K562 (cell line): ENCODE measurements around the gene FBXO11. TPM values are rescaled to one million over a fixed set of nuclear protein-coding genes. Genes with fewer than 3 reads are reported as not detected.
A peak's percentile ranks its signal among the peaks of the same experiment; 100 is the strongest.
"Not testable (repeated sequence)": the region's sequence is repeated elsewhere in the genome, so short reads cannot be mapped to it uniquely, and the experiment has no call there.

Experiments
- ATAC-seq: fragments of 200-7000 bp; cut with Tn5 transposase; 3 replicates; pipeline ENCODE4 v1.9.1; 2020; ENCODE audit warnings: moderate library complexity
- BruUV-seq: library from RNA; stranded (reverse); fragments of 400-500 nt; replicated peaks from 2 replicates; lab custom pipeline; 2021; lab: Mats Ljungman, UMichigan
- CTCF ChIA-PET: fragments of 300-600 bp; formaldehyde crosslinking; extraction: SDS; loops from one replicate; lab custom pipeline; 2021; ENCODE audit warnings: low intra/inter-chr PET ratio; lab: Yijun Ruan, JAX
- POLR2A ChIA-PET: fragments of 300-600, 350-650 bp; sonication (Branson Sonifier 250); formaldehyde crosslinking; extraction: SDS; loops from one replicate; lab custom pipeline; 2021; ENCODE audit warnings: antibody characterized with exemption, inconsistent platforms; lab: Yijun Ruan, JAX
- DNase-seq, 4 experiments: peaks; one replicate each; pipeline versions ENCODE4 v3.0.0 to v3.0.0-alpha.2; 2011 to 2018; ENCODE audit warnings: low spot score in 3 of 4, mixed read lengths in 3 of 4; ENCODE audit errors: extremely low read depth in 1 of 4
- FAIRE-seq: peaks from 2 replicates; lab custom pipeline; 2011; peaks lifted over from hg19 to GRCh38; lab: Jason Lieb, UNC
- H2AFZ ChIP-seq: 2 replicates; pipeline ENCODE4 v1.6.0; 2011; ENCODE audit warnings: low read depth, low read length, control low read depth, inconsistent platforms
- H3K27ac ChIP-seq: fragments of 200-600 bp; 3 replicates; pipeline ENCODE4 v1.8.0; 2011; ENCODE audit warnings: low read depth, mild to moderate bottlenecking, control low read depth, inconsistent platforms, low read length, moderate library complexity, mixed read lengths; ENCODE audit errors: extremely low read depth
- H3K27me3 ChIP-seq, 2 experiments: fragments of 300-600 bp in 1 of 2; 2 replicates in 1 of 2; 3 replicates in 1 of 2; pipeline versions ENCODE4 v1.6.0 to v1.8.0; 2011; ENCODE audit warnings: inconsistent platforms in 2 of 2, low read length in 2 of 2, mild to moderate bottlenecking in 1 of 2, mixed read lengths in 1 of 2, moderate library complexity in 1 of 2; ENCODE audit not compliant: control insufficient read depth in 2 of 2, insufficient read depth in 2 of 2
- H3K36me3 ChIP-seq: fragments of 300-600 bp; 3 replicates; pipeline ENCODE4 v1.8.0; 2011; ENCODE audit warnings: mild to moderate bottlenecking, low read length, inconsistent platforms; ENCODE audit not compliant: control insufficient read depth, insufficient read depth
- H3K4me1 ChIP-seq, 2 experiments: fragments of 200-600 bp in 1 of 2; replicated peaks in 1 of 2; 2 replicates in 1 of 2; 3 replicates in 1 of 2; pipeline versions ENCODE4 v1.5.1 to v1.8.0; 2011; ENCODE audit warnings: inconsistent platforms in 2 of 2, low read length in 2 of 2, mild to moderate bottlenecking in 1 of 2, mixed read lengths in 1 of 2, moderate library complexity in 1 of 2; ENCODE audit not compliant: control insufficient read depth in 2 of 2, insufficient read depth in 2 of 2
- H3K4me2 ChIP-seq: 2 replicates; pipeline ENCODE4 v1.6.1; 2011; ENCODE audit warnings: low read length, control low read depth, inconsistent platforms, mixed read lengths; ENCODE audit not compliant: insufficient read depth
- H3K4me3 ChIP-seq: fragments of 200-600 bp; sonication (generic), shearing (Covaris generic); 2 replicates; pipeline ENCODE4 v1.5.1; 2016; ENCODE audit warnings: control low read depth, inconsistent platforms
- H3K79me2 ChIP-seq: fragments of 200-600 bp; 3 replicates; pipeline ENCODE4 v1.8.0; 2011; ENCODE audit warnings: low read length, inconsistent platforms; ENCODE audit not compliant: control insufficient read depth, insufficient read depth
- H3K9ac ChIP-seq, 2 experiments: 2 replicates each; pipeline versions ENCODE4 v1.6.0 to v1.6.1; 2011; ENCODE audit warnings: low read depth in 2 of 2, low read length in 2 of 2, control low read depth in 1 of 2, inconsistent platforms in 1 of 2, mild to moderate bottlenecking in 1 of 2, mixed read lengths in 1 of 2; ENCODE audit not compliant: insufficient read depth in 1 of 2
- H3K9me1 ChIP-seq: one replicate; pipeline ENCODE4 v1.6.0; 2011; ENCODE audit warnings: inconsistent platforms, mild to moderate bottlenecking, low read length, moderate library complexity; ENCODE audit not compliant: control insufficient read depth, insufficient read depth
- H3K9me3 ChIP-seq: replicated peaks from 2 replicates; pipeline ENCODE4 v1.5.1; 2011; ENCODE audit warnings: low read depth, low read length, inconsistent platforms; ENCODE audit not compliant: control insufficient read depth, insufficient read depth
- H4K20me1 ChIP-seq: replicated peaks from 2 replicates; pipeline ENCODE4 v1.6.1; 2011; ENCODE audit warnings: low read length, inconsistent platforms, mixed read lengths; ENCODE audit not compliant: control insufficient read depth, insufficient read depth
- BCOR ChIP-seq: fragments of 450-650 bp; IDR thresholded peaks from 2 replicates; pipeline ENCODE4 v1.6.1; 2016
- CREB1 ChIP-seq, 2 experiments: sonication (generic) in 1 of 2; formaldehyde crosslinking in 1 of 2; IDR thresholded peaks; 2 replicates each; pipeline versions ENCODE4 v1.6.1 to v1.8.0; 2012 to 2022; ENCODE audit warnings: inconsistent platforms in 1 of 2, mild to moderate bottlenecking in 1 of 2, missing genetic modification reagents in 1 of 2, moderate library complexity in 1 of 2
- FOXJ3 ChIP-seq: sonication (generic); formaldehyde crosslinking; IDR thresholded peaks from 2 replicates; pipeline ENCODE4 v1.4.0; 2020; ENCODE audit warnings: mild to moderate bottlenecking, missing genetic modification reagents
- FOXK1 ChIP-seq: sonication (generic); formaldehyde crosslinking; IDR thresholded peaks from 2 replicates; pipeline ENCODE4 v1.8.0; 2022; ENCODE audit warnings: missing genetic modification reagents, mild to moderate bottlenecking, borderline replicate concordance
- IRF2 ChIP-seq: sonication (generic); formaldehyde crosslinking; IDR thresholded peaks from 2 replicates; pipeline ENCODE4 v1.8.1; 2022; ENCODE audit warnings: mild to moderate bottlenecking, missing genetic modification reagents
- KDM1A ChIP-seq, 2 experiments: fragments of 450-650 bp; IDR thresholded peaks; 2 replicates each; pipeline ENCODE4 v1.6.1; 2016; ENCODE audit warnings: mild to moderate bottlenecking in 2 of 2
- NONO ChIP-seq, 2 experiments: fragments of 200-400 bp in 1 of 2; fragments of 450-650 bp in 1 of 2; formaldehyde crosslinking in 1 of 2; IDR thresholded peaks; 2 replicates each; pipeline ENCODE4 v1.6.1; 2017; ENCODE audit warnings: low read depth in 2 of 2, mild to moderate bottlenecking in 2 of 2, moderate library complexity in 2 of 2, low read length in 1 of 2
- RBBP5 ChIP-seq: fragments of 200-600 bp; sonication (generic); IDR thresholded peaks from 2 replicates; pipeline ENCODE4 v1.6.1; 2012; ENCODE audit warnings: borderline replicate concordance, mild to moderate bottlenecking, low read length, control low read depth, inconsistent platforms; ENCODE audit not compliant: insufficient read depth, poor library complexity, severe bottlenecking
- SP1 ChIP-seq: sonication (generic); formaldehyde crosslinking; IDR thresholded peaks from 2 replicates; pipeline ENCODE4 v1.8.1; 2022; ENCODE audit warnings: mild to moderate bottlenecking, missing genetic modification reagents
- ZNF146 ChIP-seq: IDR thresholded peaks from one replicate; pipeline ENCODE4 v1.6.1; 2018; ENCODE audit warnings: missing compliant biosample characterization; ENCODE audit not compliant: unreplicated experiment
- ZNF239 ChIP-seq: fragments of 250-450 bp; sonication (Bioruptor Pico); IDR thresholded peaks from 2 replicates; pipeline ENCODE4 v1.4.0; 2020; ENCODE audit warnings: mild to moderate bottlenecking
- WGBS: fragments of 100-300 bp; shearing (Covaris generic); methylation state at CpG from one replicate; pipeline ENCODE4 v1.1.6; 2016; ENCODE audit warnings: low coverage, mixed read lengths; ENCODE audit not compliant: insufficient coverage; ENCODE audit errors: missing lambda C conversion rate; 5-methylcytosine and 5-hydroxymethylcytosine counted together
- in situ Hi-C: fragments of 300-500 bp; cut with MboI; formaldehyde crosslinking; loops from 4 replicates; pipeline ENCODE4 v1.15.0; 2018; ENCODE audit warnings: inconsistent platforms, mixed read lengths
- intact Hi-C: fragments of 100-400 bp; cut with micrococcal nuclease; formaldehyde crosslinking; loops from 2 replicates; pipeline ENCODE4 v1.14.2; 2022
- polyA plus RNA-seq, 8 experiments: library from polyadenylated mRNA; depleted of rRNA in 4 of 8; stranded (reverse) in 5 of 8; unstranded in 3 of 8; fragments of >200 nt; fragmentation: Nextera tagmentation in 2 of 8; fragmentation: Illumina TruSeq in 1 of 8; extraction: Ambion mirVana in 2 of 8; extraction: Trizol in 1 of 8; gene quantifications; 2 replicates each; pipeline versions ENCODE4 v1.2.1 to v1.2.3, GENCODE V29; 2011 to 2014; ENCODE audit warnings: inconsistent platforms in 1 of 8, missing spikeins in 1 of 8
- total RNA-seq, 7 experiments: library from RNA; depleted of rRNA in 6 of 7; stranded (reverse); fragments of >200 nt in 6 of 7; fragmentation: Illumina TruSeq in 2 of 7; extraction: Trizol in 2 of 7; gene quantifications; 2 replicates each; pipeline versions ENCODE4 v1.2.1 to v1.2.3, GENCODE V29; 2011 to 2021; ENCODE audit warnings: low replicate concordance in 1 of 7
- TF ChIP-seq, protein P1 (sequence below): sonication (generic); formaldehyde crosslinking; IDR thresholded peaks from 2 replicates; pipeline ENCODE4 v1.8.0; 2022; ENCODE audit warnings: mild to moderate bottlenecking, missing genetic modification reagents, borderline replicate concordance
- TF ChIP-seq, protein P2 (sequence below), 2 experiments: IDR thresholded peaks; 2 replicates each; pipeline ENCODE4 v1.6.1; 2011; ENCODE audit warnings: borderline replicate concordance in 1 of 2, control low read depth in 1 of 2, low read depth in 1 of 2, low read length in 1 of 2, mild to moderate bottlenecking in 1 of 2, mixed read lengths in 1 of 2, moderate library complexity in 1 of 2; ENCODE audit not compliant: insufficient read depth in 1 of 2, insufficient read length in 1 of 2, poor library complexity in 1 of 2, severe bottlenecking in 1 of 2; ENCODE audit errors: extremely low read depth in 1 of 2

FBXO11 gene
- total and polyA plus RNA-seq, 9 of the 15 experiments (the other 6 are each of a cell fraction or from before 2014, with no cell fraction given): 8.8 to 44.5 (median 24.1) TPM

DNA sequence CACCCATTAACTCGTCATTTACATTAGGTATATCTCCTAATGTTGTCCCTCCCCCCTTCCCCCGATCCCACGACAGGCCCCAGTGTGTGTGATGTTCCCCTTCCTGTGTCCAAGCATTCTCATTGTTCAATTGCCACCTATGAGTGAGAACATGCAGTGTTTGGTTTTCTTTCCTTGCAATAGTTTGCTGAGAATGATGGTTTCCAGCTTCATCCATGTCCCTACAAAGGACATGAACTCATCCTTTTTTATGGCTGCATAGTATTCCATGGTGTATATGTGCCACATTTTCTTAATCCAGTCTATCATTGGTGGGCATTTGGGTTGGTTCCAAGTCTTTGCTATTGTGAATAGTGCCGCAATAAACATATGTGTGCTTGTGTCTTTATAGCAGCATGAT is 4.4 kb upstream of the FBXO11 start:
- no CpG with 5 or more reads among the region's 4 CpGs for WGBS
- FAIRE-seq: not testable (repeated sequence)

DNA sequence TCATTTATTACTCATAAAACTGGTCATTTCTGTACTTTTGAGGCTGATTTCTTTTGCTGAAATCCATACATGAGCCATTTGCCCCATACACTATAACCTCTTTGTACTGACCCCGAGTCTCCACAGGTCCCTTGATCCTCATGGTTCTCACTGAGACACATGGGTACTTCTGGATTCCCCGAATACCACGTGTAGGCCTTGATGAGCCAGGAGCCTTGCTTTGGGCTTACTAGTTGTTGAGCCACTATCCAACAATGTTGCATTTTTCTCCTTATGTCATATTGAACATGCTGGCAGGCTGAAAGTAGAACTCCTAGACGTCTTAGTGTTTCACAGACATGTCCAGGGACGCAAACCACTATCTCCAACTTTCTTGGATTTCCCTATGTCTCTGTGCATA is 2.4 kb upstream of the FBXO11 start:
- POLR2A ChIA-PET: interaction anchor here (0.6 to 2.1 kb wide), 2 partner anchors 55 to 128 kb away, joined by 5 read pairs; no protein-coding TSS in a partner anchor
- H3K27ac ChIP-seq: no peak overlapping the region
- no peaks in the 10 kb centered on the region for H3K9me3 ChIP-seq
- WGBS: 76% methylated on average over 5 of the region's 5 CpGs
- no peak overlapping the region for H3K4me3 ChIP-seq
- ATAC-seq: no peak
- H3K36me3 ChIP-seq: no peaks in the 10 kb centered on the region
- no TSS peak for BruUV-seq
- in situ Hi-C loops (no loop called here), intact Hi-C loops (no loop called here)
- DNase-seq: no peak
- peaks cover 0 to 10% of the 10 kb centered on the region in 2 experiments; a peak in 3 of 5 replicates for H3K4me1 ChIP-seq
- peak overlapping the region; percentile 3 for H2AFZ ChIP-seq
- no peak overlapping the region for H3K9ac ChIP-seq
- no peak overlapping the region for H3K4me2 ChIP-seq
- CTCF ChIA-PET: no interaction called here
- no peaks in the 10 kb centered on the region for H4K20me1 ChIP-seq
- H3K27me3 ChIP-seq: no peaks in the 10 kb centered on the region
- H3K9me1 ChIP-seq: no peaks in the 10 kb centered on the region
- no peak for FAIRE-seq
- peaks cover 24% of the 10 kb centered on the region for H3K79me2 ChIP-seq
- no peak for TF ChIP-seq FOXK1 (CRISPR knock-in tag)
- TF ChIP-seq NONO (IDR thresholded peaks at IDR 0.05; ENCODE audit: low read depth in 2 of 2, low read length in 1 of 2): no peak
- TF ChIP-seq IRF2 (CRISPR knock-in tag): no peak
- no peak for TF ChIP-seq SP1 (CRISPR knock-in tag)
- no peak for TF ChIP-seq FOXJ3 (CRISPR knock-in tag)
- TF ChIP-seq, protein P1, sequence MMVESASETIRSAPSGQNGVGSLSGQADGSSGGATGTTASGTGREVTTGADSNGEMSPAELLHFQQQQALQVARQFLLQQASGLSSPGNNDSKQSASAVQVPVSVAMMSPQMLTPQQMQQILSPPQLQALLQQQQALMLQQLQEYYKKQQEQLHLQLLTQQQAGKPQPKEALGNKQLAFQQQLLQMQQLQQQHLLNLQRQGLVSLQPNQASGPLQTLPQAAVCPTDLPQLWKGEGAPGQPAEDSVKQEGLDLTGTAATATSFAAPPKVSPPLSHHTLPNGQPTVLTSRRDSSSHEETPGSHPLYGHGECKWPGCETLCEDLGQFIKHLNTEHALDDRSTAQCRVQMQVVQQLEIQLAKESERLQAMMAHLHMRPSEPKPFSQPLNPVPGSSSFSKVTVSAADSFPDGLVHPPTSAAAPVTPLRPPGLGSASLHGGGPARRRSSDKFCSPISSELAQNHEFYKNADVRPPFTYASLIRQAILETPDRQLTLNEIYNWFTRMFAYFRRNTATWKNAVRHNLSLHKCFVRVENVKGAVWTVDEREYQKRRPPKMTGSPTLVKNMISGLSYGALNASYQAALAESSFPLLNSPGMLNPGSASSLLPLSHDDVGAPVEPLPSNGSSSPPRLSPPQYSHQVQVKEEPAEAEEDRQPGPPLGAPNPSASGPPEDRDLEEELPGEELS: no peak
- TF ChIP-seq, protein P2, sequence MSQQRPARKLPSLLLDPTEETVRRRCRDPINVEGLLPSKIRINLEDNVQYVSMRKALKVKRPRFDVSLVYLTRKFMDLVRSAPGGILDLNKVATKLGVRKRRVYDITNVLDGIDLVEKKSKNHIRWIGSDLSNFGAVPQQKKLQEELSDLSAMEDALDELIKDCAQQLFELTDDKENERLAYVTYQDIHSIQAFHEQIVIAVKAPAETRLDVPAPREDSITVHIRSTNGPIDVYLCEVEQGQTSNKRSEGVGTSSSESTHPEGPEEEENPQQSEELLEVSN (IDR thresholded peaks at IDR 0.05; ENCODE audit: borderline replicate concordance in 1 of 2, extremely low read depth in 1 of 2, insufficient read depth in 1 of 2, insufficient read length in 1 of 2, low read depth in 1 of 2, low read length in 1 of 2, poor library complexity in 1 of 2, severe bottlenecking in 1 of 2): no peak
- TF ChIP-seq ZNF239 (CRISPR knock-in tag): no peak
- TF ChIP-seq RBBP5: no peak
- TF ChIP-seq CREB1 (IDR thresholded peaks at IDR 0.05): no peak
- no peak for TF ChIP-seq CREB1 (CRISPR knock-in tag; IDR thresholded peaks at IDR 0.05)

More for the DNA sequence above, 4.4 kb upstream of the FBXO11 start:
- intact Hi-C loops, H3K9ac ChIP-seq, H4K20me1 ChIP-seq, in situ Hi-C loops, CTCF ChIA-PET, H3K9me1 ChIP-seq, H3K4me2 ChIP-seq, ATAC-seq, H3K9me3 ChIP-seq, H3K27ac ChIP-seq, DNase-seq, H2AFZ ChIP-seq, H3K27me3 ChIP-seq, H3K36me3 ChIP-seq, H3K4me3 ChIP-seq, POLR2A ChIA-PET, H3K79me2 ChIP-seq, BruUV-seq: not testable (repeated sequence)
- TF ChIP-seq ZNF146 (CRISPR knock-in tag) (peak; percentile 26), KDM1A (IDR thresholded peaks at IDR 0.05) (peak in 1 of 2 experiments; percentile 43; a peak in 1 of 4 replicates), BCOR (peak; percentile 79)
- peaks cover 0 to 10% of the 10 kb centered on the region in 2 experiments; a peak in 3 of 5 replicates for H3K4me1 ChIP-seq
